ENCODE measurements around the gene RASAL2. TPM values are rescaled to one million over a fixed set of nuclear protein-coding genes. Genes with fewer than 3 reads are reported as not detected.
A peak's percentile ranks its signal among the peaks of the same experiment; 100 is the strongest.

Gene RASAL2
- total and polyA plus RNA-seq, 10 donors = 0.42 to 24.4 (median 14.6) TPM

DNA sequence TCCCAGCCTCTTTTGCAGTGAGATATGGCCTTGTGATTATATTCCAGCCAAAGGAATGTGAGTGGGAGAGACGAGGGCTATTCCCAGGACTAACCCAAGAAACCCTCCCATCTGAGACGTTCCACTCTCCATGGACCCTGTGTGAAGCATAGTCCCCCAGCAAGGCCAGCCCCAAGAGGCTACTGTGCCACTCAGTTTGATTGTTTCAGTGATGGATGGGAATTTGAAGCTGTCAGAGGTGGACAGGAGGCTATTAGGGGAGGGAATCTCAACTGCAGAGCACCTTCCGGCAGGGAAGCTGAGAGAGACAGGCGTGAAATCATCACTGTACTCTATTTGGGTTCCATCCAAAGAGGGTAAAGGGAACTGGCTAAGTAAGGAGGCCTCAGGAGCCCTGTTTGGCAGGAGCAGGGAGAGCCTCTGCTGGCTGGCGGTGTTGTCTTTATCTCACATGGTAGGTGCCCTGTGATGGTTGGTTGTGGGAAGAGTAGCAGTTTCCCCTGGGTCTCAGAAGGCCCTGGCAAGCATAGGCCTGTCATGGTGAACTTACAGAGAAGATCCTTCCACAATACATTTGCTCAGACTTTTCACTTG lies 415.6 kb downstream of the RASAL2 start:
- H3K9me3 ChIP-seq = no peaks in the 10 kb centered on the region
- intact Hi-C loops (cut with DNase I; ENCODE audit: low total_unique reads) = no loop called here
- H3K4me1 ChIP-seq = no peaks in the 10 kb centered on the region
- peak; percentile 13 for DNase-seq
- 74 to 90% (median 85%) methylated on average over 5 of the region's 5 CpGs for WGBS, 5 donors
- H3K4me3 ChIP-seq = no peak overlapping the region
- no peaks in the 10 kb centered on the region for H3K36me3 ChIP-seq
- TF ChIP-seq POLR2AphosphoS5 (IDR thresholded peaks at IDR 0.05) = no peak
- no peaks in the 10 kb centered on the region for H3K27me3 ChIP-seq (replicated peaks in 1 of 7)
- no peak overlapping the region for H3K27ac ChIP-seq

GRCh38 chr1:178510155-178510554 lies 416.3 kb downstream of the RASAL2 start:
- 77 to 96% (median 90%) methylated on average over 4 of the region's 4 CpGs for WGBS, 5 donors
- intact Hi-C loops (cut with DNase I; ENCODE audit: low total_unique reads) = no loop called here
- DNase-seq = peak; percentile 6
- TF ChIP-seq POLR2A (IDR thresholded peaks at IDR 0.05) (no peak), POLR2AphosphoS5 (IDR thresholded peaks at IDR 0.05) (no peak), CTCF (IDR thresholded peaks at IDR 0.05 in 8 of 11, conservative IDR thresholded peaks at IDR 0.05 in 3 of 11) (no peak)
- no peak overlapping the region for H3K27ac ChIP-seq
- no peaks in the 10 kb centered on the region for H3K27me3 ChIP-seq (replicated peaks in 1 of 7)
- no peaks in the 10 kb centered on the region for H3K9me3 ChIP-seq
- no peak overlapping the region for H3K4me3 ChIP-seq
- H3K36me3 ChIP-seq = no peaks in the 10 kb centered on the region
- no peaks in the 10 kb centered on the region for H3K4me1 ChIP-seq

GRCh38 chr1:178512566-178513277 lies 418.8 kb downstream of the RASAL2 start, which contains the start of gene TEX35:
TEX35 (plus strand) TSS chr1:178513109; CDS start chr1:178513189, 80 bp downstream.
- peak; percentile 60 for DNase-seq
- Histone ChIP-seq H3K4me3 (no peak within 1 kb of the TSS), H3K27ac (no peak within 1 kb of the TSS), H3K9me3 (no peaks in the 10 kb centered on the region), H3K36me3 (no peaks in the 10 kb centered on the region), H3K4me1 (no peaks in the 10 kb centered on the region), H3K27me3 (replicated peaks in 1 of 7) (no peaks in the 10 kb centered on the region)
- 87 to 94% (median 94%) methylated on average over 12 to 19 of the region's 19 CpGs for WGBS, 5 donors
- intact Hi-C loops (cut with DNase I; ENCODE audit: low total_unique reads) = no loop called here
- TF ChIP-seq CTCF (IDR thresholded peaks at IDR 0.05 in 8 of 11, conservative IDR thresholded peaks at IDR 0.05 in 3 of 11) (no peak), POLR2A (IDR thresholded peaks at IDR 0.05) (no peak), POLR2AphosphoS5 (IDR thresholded peaks at IDR 0.05) (no peak)

- Histone ChIP-seq H3K27me3 (replicated peaks in 1 of 7) (no peaks in the 10 kb centered on the region), H3K4me1 (no peaks in the 10 kb centered on the region), H3K27ac (no peak overlapping the region), H3K9me3 (no peaks in the 10 kb centered on the region), H3K4me3 (no peak overlapping the region), H3K36me3 (no peaks in the 10 kb centered on the region)
- 69 to 88% (median 78%) methylated on average over 10 to 14 of the region's 14 CpGs for WGBS, 5 donors
- intact Hi-C loops (cut with DNase I; ENCODE audit: low total_unique reads) = no loop called here
- no peak for TF ChIP-seq CTCF (IDR thresholded peaks at IDR 0.05 in 8 of 11, conservative IDR thresholded peaks at IDR 0.05 in 3 of 11)
- no peak for TF ChIP-seq POLR2AphosphoS5 (IDR thresholded peaks at IDR 0.05)
- TF ChIP-seq POLR2A (IDR thresholded peaks at IDR 0.05) = no peak
- DNase-seq = peak; percentile 53
These were observed 419.5 kb downstream of the RASAL2 start for GRCh38 chr1:178513278-178513983.

Data from spleen (tissue), 11 donors.